Stimulated activated memory B cell treated with anti-CD40 and anti-IgM and Interleukin-4, amounts not matched to agents 10 μg/mL and 1 μg/mL and 100 μg/mL, for 72 hours (primary cell): ENCODE measurements around the gene CKAP4.

Experiments
- ATAC-seq: fragments of 150-1000 bp; cut with Tn5 transposase; 2 replicates; pipeline ENCODE4 v1.10.0; 2021
- H3K27ac Mint-ChIP-seq: one replicate; pipeline ENCODE4 v1.8.0; 2022; ENCODE audit warnings: mild to moderate bottlenecking, mixed read lengths
- H3K27me3 Mint-ChIP-seq: one replicate; pipeline ENCODE4 v1.8.0; 2022; ENCODE audit warnings: mixed read lengths
- H3K36me3 Mint-ChIP-seq: one replicate; pipeline ENCODE4 v1.8.0; 2022; ENCODE audit warnings: mixed read lengths
- H3K4me1 Mint-ChIP-seq: one replicate; pipeline ENCODE4 v1.8.0; 2022; ENCODE audit warnings: mixed read lengths
- H3K4me3 Mint-ChIP-seq: one replicate; pipeline ENCODE4 v1.8.0; 2022; ENCODE audit warnings: mild to moderate bottlenecking, moderate library complexity, mixed read lengths
- H3K9me3 Mint-ChIP-seq: one replicate; pipeline ENCODE4 v1.8.0; 2022; ENCODE audit warnings: mixed read lengths

Gene CKAP4

DNA sequence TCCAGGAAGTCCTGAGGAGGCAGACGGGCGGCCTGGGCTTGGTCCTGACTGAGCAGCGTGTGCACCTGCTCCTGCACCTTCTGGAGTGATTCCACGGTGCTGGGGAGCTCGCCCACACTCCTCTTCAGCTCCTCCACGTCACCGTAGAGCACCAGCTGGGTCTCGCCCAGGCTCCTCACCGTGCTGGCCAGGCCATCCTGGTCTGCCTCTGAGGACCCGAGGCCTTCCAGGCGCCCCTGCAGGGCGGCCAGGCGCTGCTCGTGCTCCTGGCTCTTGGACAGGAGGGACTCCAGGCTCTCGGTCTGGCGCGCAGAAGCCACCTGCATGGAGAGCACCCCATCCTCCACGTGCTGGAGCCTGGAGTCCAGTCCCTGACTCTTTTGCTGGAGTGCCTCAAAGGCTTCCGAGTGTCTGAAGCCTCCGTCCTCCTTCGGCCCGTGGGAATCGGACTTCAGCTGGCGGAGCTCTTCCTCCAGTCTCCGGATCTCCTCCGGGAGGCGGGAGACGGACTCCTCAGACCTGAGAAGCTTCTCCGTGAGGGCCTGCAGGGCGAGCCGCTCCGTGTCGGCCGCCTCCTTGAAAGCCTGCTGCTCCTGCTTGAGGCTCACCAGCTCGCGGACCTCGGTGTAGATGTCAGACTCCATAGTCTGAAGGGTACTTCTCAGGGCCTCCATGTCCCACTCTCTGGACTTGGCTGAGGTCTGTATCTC is 8.4 kb downstream of the CKAP4 start:
- peaks cover 17% of the 10 kb centered on the region for H3K4me1 Mint-ChIP-seq
- H3K27ac Mint-ChIP-seq, result no peak overlapping the region
- ATAC-seq, result no peak
- peaks cover 29% of the 10 kb centered on the region for H3K36me3 Mint-ChIP-seq
- no peaks in the 10 kb centered on the region for H3K27me3 Mint-ChIP-seq
- H3K4me3 Mint-ChIP-seq, result no peak overlapping the region
- H3K9me3 Mint-ChIP-seq, result no peaks in the 10 kb centered on the region

DNA sequence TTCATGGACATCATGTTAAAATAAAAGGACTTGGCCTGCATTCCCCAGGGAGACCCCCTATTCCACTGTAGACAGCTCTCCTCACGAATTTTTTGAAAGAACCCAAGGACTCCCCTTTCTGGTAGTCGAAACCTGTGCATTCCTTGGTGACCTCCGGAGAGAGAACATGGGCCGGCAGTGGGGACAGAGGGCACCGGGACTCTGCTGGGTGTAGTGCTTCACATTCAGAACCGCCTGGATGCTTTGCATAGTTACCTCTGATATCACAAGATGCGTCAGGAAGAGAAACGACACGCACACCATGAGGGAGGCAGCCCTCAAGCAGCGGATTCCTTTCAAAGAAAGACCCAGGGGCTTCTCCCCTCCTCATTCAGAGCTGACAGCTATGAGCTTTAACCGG is 9.7 kb downstream of the CKAP4 start:
- H3K9me3 Mint-ChIP-seq, result no peaks in the 10 kb centered on the region
- H3K4me1 Mint-ChIP-seq, result peaks cover 8% of the 10 kb centered on the region
- H3K27ac Mint-ChIP-seq, result no peak overlapping the region
- no peak overlapping the region for H3K4me3 Mint-ChIP-seq
- H3K27me3 Mint-ChIP-seq, result no peaks in the 10 kb centered on the region
- no peak for ATAC-seq
- H3K36me3 Mint-ChIP-seq, result peaks cover 29% of the 10 kb centered on the region

DNA sequence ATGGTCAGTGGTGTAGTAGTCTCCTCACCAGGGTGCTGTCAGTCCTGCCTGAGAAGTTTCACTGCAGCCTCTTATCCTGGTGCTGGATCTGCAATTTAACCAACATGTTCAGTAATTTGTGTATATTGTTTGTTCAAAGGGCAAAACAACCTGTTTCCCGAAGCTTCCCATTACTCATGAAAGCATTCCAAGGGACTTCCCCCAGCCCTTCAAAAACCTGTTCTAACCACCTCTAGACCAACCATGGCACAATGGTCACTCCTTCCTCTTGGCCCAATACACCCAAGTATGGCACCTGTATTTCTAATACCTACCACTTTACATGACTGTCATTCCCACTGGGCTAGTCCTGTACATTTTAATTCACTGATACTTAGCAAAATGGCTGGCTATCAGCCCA is 12.1 kb downstream of the CKAP4 start:
- Mint-ChIP-seq H3K27ac (no peak overlapping the region), H3K4me1 (peaks cover 6% of the 10 kb centered on the region), H3K27me3 (no peaks in the 10 kb centered on the region), H3K36me3 (peaks cover 28% of the 10 kb centered on the region), H3K4me3 (no peak overlapping the region), H3K9me3 (no peaks in the 10 kb centered on the region)
- ATAC-seq, result no peak

DNA sequence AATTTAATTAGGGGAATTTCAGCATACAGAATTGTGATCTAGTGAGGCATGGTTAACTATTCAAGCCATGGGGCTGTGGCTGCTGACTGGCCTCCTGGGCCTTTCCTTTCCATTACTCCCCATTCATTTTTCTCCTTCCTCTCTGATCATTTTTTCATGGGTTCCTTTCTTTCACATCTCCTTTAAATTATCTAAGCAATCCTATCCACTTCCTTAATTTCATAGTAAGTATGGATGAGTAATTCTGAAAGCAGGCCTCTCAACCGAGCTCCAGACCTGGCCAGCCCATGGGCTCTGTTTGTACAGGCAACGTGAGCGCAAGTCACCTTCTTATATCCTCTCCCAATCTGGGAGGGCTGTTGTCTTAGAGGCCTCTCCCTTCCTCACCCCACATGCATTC is 13.4 kb downstream of the CKAP4 start:
- peaks cover 15% of the 10 kb centered on the region for H3K36me3 Mint-ChIP-seq
- peaks cover 6% of the 10 kb centered on the region for H3K4me1 Mint-ChIP-seq
- no peaks in the 10 kb centered on the region for H3K9me3 Mint-ChIP-seq
- no peaks in the 10 kb centered on the region for H3K27me3 Mint-ChIP-seq
- no peak overlapping the region for H3K4me3 Mint-ChIP-seq
- ATAC-seq, result no peak
- H3K27ac Mint-ChIP-seq, result no peak overlapping the region

DNA sequence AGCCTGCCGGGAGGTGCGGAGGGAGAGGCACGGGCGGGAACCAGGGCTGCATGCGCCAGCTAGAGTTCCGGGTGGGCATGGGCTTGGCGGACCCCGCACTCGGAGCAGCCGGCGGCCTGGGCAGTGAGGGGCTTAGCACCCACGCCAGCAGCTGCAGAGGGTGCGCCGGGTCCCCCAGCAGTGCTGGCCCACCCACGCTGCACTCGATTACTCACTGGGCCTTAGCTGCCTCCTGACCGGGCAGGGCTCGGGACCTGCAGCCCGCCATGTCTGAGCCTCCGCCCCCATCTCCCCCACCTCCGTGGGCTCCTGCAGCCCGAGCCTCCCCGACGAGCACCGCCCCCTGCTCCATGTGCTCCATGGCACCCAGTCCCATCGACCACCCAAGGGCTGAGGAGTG is 14.8 kb downstream of the CKAP4 start:
- Mint-ChIP-seq H3K27me3 (no peaks in the 10 kb centered on the region), H3K9me3 (no peaks in the 10 kb centered on the region), H3K4me1 (peaks cover 9% of the 10 kb centered on the region), H3K4me3 (no peak overlapping the region), H3K36me3 (peaks cover 8% of the 10 kb centered on the region), H3K27ac (no peak overlapping the region)
- no peak for ATAC-seq

DNA sequence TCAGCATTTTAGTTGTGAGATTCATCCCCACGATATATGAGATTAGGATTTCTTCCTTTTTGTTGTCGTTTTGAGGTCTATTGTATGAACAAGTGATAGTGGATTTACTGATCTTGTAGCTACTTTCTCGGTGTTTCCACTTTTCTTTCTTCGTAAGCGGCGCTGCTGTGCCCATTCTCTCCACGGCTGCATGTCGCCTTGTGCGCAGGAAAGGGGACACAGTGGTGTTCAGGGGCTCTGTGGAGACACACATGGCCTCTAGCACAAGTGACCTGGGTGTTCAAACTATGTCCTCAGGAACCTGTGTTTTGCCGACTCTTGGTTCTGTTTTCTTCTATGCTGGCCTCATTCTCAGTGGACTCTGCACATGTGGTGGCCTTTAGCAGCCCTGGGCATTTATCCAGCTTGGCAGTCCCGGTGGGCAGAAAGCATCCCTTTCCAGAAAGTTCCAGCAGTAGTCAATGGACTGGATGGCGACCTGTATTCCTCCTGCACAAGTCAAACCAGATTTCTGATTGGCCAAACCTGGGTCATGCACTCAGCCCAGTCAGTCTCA is 18.7 kb downstream of the CKAP4 start:
- no peaks in the 10 kb centered on the region for H3K36me3 Mint-ChIP-seq
- no peak for ATAC-seq
- H3K4me3 Mint-ChIP-seq, result no peak overlapping the region
- H3K4me1 Mint-ChIP-seq, result peaks cover 20% of the 10 kb centered on the region
- H3K27me3 Mint-ChIP-seq, result peaks cover 3% of the 10 kb centered on the region
- H3K9me3 Mint-ChIP-seq, result no peaks in the 10 kb centered on the region
- H3K27ac Mint-ChIP-seq, result no peak overlapping the region

DNA sequence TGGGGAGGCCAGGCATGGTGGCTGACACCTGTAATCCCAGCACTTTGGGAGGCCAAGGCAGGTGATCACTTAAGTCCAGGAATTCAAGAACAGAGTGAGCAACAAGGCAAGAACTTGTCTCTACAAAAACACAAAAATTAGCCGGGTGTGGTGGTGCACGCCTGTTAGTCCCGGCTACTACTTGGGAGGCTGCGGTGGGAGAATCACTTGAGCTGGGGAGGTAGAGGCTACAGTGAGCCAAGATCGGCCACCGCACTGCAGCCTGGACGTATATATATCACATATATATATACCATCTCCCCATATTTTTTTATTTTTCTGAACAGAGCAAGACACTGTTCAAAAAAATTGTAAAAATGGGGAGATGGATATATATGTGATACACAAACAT is 19.5 kb downstream of the CKAP4 start:
- Mint-ChIP-seq H3K4me1 (peaks cover 23% of the 10 kb centered on the region), H3K36me3 (no peaks in the 10 kb centered on the region), H3K4me3 (no peak overlapping the region), H3K27me3 (peaks cover 6% of the 10 kb centered on the region), H3K27ac (peak overlapping the region; percentile 82), H3K9me3 (no peaks in the 10 kb centered on the region)
- ATAC-seq, result no peak

DNA sequence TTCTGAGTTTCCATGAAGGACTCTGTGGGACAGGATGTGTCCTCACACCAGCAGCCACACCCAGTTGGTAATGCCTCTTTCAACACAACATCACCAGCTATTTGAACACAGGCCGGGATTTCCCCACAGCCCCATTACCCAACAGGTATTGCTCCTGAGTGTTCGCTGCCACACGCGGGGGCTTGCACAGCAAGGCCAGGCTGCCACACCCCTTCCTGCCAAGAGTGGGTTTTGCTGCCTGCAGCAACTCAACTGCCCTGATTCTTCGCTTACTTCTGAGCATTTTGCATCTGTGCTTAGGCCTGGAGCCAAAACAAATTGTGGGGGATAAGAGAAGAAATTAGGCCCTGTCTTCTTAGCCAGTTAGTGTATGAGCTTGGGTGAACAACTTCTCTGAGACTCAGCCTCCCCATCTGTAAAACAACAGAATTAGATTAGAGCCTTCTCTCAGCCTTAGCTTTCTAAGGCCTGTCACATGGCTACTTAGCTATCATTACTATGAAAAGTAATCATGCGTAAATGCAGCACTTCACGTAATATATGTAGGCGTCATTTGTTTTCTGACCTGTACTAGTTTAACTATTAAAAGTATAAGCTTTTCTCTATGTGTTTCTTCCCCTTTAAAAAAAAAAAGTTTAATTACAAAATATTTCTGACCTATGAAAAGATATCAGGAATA is 20.0 kb downstream of the CKAP4 start:
- ATAC-seq, result peak; percentile 84
- Mint-ChIP-seq H3K4me3 (no peak overlapping the region), H3K4me1 (peaks cover 23% of the 10 kb centered on the region), H3K27me3 (peaks cover 6% of the 10 kb centered on the region), H3K27ac (peak overlapping the region; percentile 82), H3K36me3 (no peaks in the 10 kb centered on the region), H3K9me3 (no peaks in the 10 kb centered on the region)

DNA sequence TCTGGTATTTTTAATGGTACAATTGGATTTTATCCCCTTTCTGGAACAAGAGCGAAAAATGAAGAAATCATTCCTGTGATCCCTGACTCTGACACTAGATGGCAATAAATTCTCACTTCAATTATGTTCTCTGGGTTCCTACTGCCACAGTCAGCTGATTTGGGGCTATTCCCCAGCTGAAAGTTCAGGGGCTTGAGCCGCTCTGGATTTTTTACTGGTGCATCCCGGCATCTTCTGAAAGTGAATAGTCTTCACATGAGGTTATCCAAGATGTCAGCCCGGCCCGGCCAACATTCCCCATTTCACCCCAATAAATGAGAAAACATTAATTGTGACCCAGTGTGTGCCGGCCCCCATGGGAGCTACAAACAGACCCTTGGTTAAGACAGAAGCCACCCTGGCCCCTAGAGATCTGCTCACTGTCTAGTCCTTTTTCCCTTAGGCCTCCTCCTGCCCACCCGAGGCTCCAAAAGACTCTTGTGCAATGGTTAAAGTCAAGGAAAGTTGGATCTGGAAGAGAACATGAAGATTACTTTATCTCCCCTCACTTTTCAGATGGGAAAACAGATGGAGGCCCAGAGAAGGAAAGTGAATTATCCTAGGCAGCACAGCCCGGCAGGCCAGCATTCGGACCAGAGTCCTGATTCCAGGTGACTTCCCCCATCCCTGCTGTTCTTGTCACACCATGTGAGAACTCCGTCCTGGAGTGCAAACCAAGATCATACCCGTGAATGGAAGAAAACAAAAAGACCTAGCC is 20.8 kb downstream of the CKAP4 start:
- peak; percentile 65 for ATAC-seq
- Mint-ChIP-seq H3K27me3 (peaks cover 9% of the 10 kb centered on the region), H3K36me3 (no peaks in the 10 kb centered on the region), H3K27ac (peak overlapping the region; percentile 82), H3K4me1 (peaks cover 24% of the 10 kb centered on the region), H3K9me3 (no peaks in the 10 kb centered on the region), H3K4me3 (no peak overlapping the region)

DNA sequence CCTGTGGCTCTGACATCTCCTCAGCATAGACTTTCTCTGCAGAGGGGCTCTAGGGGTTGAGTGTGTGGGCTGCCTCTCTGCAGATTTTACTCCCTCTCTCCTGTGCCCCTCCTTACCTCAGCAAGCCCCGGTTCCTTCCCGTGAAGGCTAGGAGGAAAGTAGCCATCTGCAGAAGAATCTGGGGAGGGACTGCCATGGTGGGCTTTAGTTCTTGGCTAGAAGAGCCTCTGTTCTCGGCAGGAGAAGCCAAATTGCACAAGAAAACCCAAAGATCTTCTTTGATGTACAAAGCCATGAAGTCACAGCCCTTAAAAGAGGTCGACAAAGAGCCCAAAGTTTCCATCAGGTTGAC is 23.5 kb downstream of the CKAP4 start:
- Mint-ChIP-seq H3K36me3 (no peaks in the 10 kb centered on the region), H3K27ac (no peak overlapping the region), H3K4me1 (peaks cover 31% of the 10 kb centered on the region), H3K27me3 (peaks cover 18% of the 10 kb centered on the region), H3K9me3 (no peaks in the 10 kb centered on the region), H3K4me3 (no peak overlapping the region)
- no peak for ATAC-seq

DNA sequence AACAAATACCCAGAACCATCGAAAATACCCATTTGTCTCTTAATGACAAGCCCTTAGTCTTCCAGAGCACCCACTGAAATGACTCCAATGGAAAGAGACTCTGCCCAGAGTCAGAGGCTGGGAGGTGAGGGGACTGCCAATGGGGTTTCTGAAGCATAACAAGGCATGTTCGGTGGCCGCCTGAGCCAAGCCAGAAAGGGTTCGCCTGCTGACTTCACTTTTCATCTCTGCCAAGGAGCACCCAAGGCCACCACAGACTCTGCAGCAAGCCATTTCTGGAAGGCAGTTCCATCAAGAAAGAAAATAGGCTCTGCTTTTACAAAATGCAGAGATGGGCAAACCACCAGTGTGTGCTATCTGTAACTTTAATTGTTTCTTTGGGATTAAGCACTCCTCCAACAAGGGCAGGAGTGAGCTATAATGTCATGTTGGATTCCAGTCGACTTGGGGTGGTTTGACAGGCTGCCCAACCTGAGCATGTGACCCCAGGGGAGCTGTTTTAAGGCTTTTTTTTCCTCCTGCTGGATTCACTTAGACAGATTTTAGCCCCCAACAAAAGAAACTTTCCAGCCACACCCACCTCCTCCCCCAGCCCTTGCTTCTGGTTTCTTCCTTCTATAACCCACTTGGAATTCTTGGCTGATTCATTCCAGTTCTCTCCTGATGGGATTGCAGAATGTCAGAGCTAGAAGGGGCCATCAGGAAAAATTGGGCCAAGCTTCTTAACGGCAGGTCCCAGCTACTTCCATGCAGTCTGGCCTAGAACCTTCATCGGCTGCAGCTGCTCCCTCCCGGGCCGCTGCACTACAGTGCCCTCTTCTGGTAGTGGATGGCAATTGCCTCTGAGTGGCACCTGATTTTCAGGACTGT is 24.1 kb downstream of the CKAP4 start:
- Mint-ChIP-seq H3K27ac (no peak overlapping the region), H3K4me1 (peaks cover 31% of the 10 kb centered on the region), H3K4me3 (peak overlapping the region; percentile 16), H3K27me3 (peaks cover 23% of the 10 kb centered on the region), H3K36me3 (no peaks in the 10 kb centered on the region), H3K9me3 (no peaks in the 10 kb centered on the region)
- peak; percentile 69 for ATAC-seq

DNA sequence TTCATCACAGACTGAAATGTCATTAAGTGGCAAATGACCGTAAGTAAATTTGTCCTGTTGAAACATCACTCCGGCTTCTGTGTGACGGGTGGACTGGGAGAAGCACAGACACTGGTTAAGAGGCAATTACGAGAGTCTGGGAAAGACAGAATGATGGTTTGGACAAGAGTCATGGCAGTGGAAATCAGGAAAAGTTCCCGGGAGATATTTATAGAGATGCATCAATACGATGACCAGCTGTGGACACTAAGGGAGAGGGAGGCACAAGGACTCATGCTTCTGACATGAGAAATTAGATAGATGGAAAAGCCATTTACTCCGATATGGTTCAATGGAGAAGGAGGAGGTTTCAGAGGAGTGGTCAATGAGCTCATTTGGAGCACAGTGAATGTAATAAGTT is 27.3 kb downstream of the CKAP4 start:
- H3K4me3 Mint-ChIP-seq, result no peak overlapping the region
- peaks cover 5% of the 10 kb centered on the region for H3K36me3 Mint-ChIP-seq
- H3K4me1 Mint-ChIP-seq, result peaks cover 14% of the 10 kb centered on the region
- ATAC-seq, result no peak
- peaks cover 50% of the 10 kb centered on the region for H3K27me3 Mint-ChIP-seq
- no peak overlapping the region for H3K27ac Mint-ChIP-seq
- H3K9me3 Mint-ChIP-seq, result peaks cover 6% of the 10 kb centered on the region

DNA sequence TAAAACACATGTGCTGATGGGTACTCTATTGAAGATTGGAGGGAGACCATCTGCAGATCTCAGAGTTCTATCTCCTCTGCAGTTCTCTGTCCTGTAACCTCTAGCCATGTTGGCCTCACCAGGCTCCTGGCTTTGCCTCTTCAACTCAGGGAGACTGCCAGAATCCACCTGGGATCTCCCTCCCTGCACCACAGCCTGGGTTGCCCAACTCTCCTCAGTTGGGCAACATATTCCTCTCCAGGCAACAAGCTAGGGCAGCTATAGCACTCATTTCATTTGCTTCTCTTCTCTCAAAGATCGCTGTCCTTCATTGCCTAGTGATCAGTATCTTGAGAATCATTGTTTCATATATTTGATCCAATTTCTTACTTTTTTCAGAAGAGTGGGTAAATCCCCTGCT is 28.8 kb downstream of the CKAP4 start:
- H3K4me1 Mint-ChIP-seq, result peaks cover 11% of the 10 kb centered on the region
- H3K9me3 Mint-ChIP-seq, result peaks cover 6% of the 10 kb centered on the region
- peaks cover 61% of the 10 kb centered on the region for H3K27me3 Mint-ChIP-seq
- peaks cover 5% of the 10 kb centered on the region for H3K36me3 Mint-ChIP-seq
- ATAC-seq, result no peak
- H3K4me3 Mint-ChIP-seq, result no peak overlapping the region
- H3K27ac Mint-ChIP-seq, result no peak overlapping the region

DNA sequence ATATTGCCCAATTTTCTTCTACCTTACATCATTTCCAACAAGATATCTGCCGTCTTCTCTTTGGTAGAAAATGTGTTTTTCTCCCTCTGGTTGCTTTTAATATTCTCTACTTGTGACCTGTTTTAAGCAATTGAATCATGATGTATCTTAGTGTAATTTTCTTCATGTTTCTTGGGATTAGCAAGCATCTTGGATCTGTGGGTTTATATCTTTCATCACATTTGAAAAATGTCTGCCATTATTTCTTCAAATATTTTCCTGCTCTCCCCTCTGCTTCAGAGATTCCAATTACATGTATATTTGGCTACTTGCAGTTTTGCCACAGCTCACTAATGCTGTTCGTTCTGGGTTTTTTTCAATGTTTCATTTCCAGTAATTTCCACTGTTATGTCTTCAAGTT is 30.1 kb downstream of the CKAP4 start:
- Mint-ChIP-seq H3K36me3 (peaks cover 5% of the 10 kb centered on the region), H3K9me3 (peaks cover 6% of the 10 kb centered on the region), H3K27me3 (peaks cover 72% of the 10 kb centered on the region), H3K4me3 (no peak overlapping the region), H3K27ac (no peak overlapping the region), H3K4me1 (peaks cover 8% of the 10 kb centered on the region)
- no peak for ATAC-seq

DNA sequence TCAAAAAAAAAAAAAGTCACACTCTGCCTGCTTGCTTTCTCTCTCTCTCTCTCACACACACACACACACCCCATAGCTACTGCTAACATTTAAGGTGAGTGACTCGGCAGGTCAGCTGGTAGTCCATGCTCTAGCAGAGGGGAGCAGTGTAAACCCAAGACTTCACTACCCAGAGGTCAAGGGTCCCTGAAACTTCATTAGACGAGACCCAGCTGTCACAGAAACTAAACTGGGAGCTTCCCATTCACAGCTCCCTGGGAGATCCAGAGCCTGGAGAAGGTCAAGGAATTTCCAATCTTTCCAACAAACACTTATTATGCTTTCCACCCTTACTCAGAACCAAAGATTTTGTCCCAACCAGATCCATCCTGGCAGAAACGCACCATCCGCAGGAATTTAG is 33.2 kb downstream of the CKAP4 start:
- peaks cover 6% of the 10 kb centered on the region for H3K9me3 Mint-ChIP-seq
- peaks cover 5% of the 10 kb centered on the region for H3K36me3 Mint-ChIP-seq
- no peak overlapping the region for H3K4me3 Mint-ChIP-seq
- peaks cover 87% of the 10 kb centered on the region for H3K27me3 Mint-ChIP-seq
- H3K27ac Mint-ChIP-seq, result no peak overlapping the region
- no peaks in the 10 kb centered on the region for H3K4me1 Mint-ChIP-seq
- ATAC-seq, result no peak
